ENCODE measurements around the gene FLT1.

- TF ChIP-seq CTCF (optimal IDR thresholded peaks at IDR 0.05 in 1 of 3, IDR thresholded peaks at IDR 0.05 in 1 of 3, conservative IDR thresholded peaks at IDR 0.05 in 1 of 3; ENCODE audit: extremely low read depth in 1 of 3, insufficient read depth in 2 of 3, low read length in 3 of 3) (no peak), EZH2 (IDR thresholded peaks at IDR 0.05; ENCODE audit: low read length) (no peak)
These were observed 15.1 kb upstream of the FLT1 start for GRCh38 chr13:28510066-28510465.
